Gastrocnemius medialis (tissue), 4 donors: ENCODE results near the gene LRRC8D.

Source experiments
- POLR2A ChIP-seq, 2 donors: fragments of 450-650 bp; IDR thresholded peaks; one replicate each; pipeline ENCODE4 v1.6.1; 2017; ENCODE audit warnings: antibody characterized with exemption in 2 of 2, mild to moderate bottlenecking in 2 of 2, moderate library complexity in 2 of 2
- TF ChIP-seq, protein P1 (sequence below), 5 experiments: fragments of 450-650 bp in 3 of 5; fragments of 200-600 bp in 2 of 5; sonication (generic) in 2 of 5; IDR thresholded peaks in 4 of 5; conservative IDR thresholded peaks in 1 of 5; 1 replicate in 4 of 5; 2 replicates in 1 of 5; pipeline ENCODE4 v1.5.1; 2016 to 2019; ENCODE audit warnings: antibody characterized with exemption in 5 of 5, mild to moderate bottlenecking in 3 of 5, moderate library complexity in 3 of 5

DNA sequence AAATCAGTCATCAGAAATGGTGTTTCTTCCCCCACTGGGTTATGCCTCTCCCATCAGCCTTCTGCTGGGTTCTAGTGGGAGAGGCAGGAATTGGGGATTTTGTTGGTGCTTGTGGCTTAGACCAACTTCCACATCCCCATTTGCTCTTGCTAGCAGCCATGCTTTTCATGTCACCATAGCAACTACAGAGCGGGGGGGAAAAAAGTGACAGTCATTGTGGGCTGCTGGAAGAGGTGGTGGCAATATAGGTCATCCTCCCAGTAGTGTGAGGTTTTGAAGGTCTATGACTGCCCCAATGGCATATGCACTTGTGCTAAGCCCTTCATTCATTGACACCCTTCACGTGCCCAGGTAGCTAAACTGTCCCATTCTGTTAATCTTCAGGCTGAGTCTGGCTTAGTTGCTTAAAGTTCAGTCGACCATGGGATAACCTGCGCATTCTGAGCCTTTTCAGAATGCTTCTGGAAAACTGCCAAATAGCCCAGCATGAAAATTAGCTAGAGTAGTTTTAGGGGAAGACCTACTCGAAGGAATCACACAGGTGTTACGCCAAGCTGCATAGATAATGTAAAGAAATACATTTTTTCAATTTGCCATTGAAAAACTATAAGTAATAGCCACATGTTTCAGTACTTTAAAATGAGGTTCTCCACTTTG, 120.4 kb downstream of the LRRC8D start:
- TF ChIP-seq, protein P1, sequence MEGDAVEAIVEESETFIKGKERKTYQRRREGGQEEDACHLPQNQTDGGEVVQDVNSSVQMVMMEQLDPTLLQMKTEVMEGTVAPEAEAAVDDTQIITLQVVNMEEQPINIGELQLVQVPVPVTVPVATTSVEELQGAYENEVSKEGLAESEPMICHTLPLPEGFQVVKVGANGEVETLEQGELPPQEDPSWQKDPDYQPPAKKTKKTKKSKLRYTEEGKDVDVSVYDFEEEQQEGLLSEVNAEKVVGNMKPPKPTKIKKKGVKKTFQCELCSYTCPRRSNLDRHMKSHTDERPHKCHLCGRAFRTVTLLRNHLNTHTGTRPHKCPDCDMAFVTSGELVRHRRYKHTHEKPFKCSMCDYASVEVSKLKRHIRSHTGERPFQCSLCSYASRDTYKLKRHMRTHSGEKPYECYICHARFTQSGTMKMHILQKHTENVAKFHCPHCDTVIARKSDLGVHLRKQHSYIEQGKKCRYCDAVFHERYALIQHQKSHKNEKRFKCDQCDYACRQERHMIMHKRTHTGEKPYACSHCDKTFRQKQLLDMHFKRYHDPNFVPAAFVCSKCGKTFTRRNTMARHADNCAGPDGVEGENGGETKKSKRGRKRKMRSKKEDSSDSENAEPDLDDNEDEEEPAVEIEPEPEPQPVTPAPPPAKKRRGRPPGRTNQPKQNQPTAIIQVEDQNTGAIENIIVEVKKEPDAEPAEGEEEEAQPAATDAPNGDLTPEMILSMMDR (IDR thresholded peaks at IDR 0.05 in 4 of 5, conservative IDR thresholded peaks at IDR 0.05 in 1 of 5): no peak
- TF ChIP-seq POLR2A (IDR thresholded peaks at IDR 0.05): no peak
